ENCODE measurements around the gene DSE. TPM values are rescaled to one million over a fixed set of nuclear protein-coding genes. Genes with fewer than 3 reads are reported as not detected.

DSE gene
- polyA plus RNA-seq, 2 of the 4 experiments (the other 2 are of a cell fraction): 20.2 to 22.7 TPM

GRCh38 chr6:116458264-116458663 is 87.5 kb downstream of the DSE start:
- no peak for DNase-seq (ENCODE audit: low read depth in 1 of 2, low spot score in 1 of 2)
- POLR2A ChIA-PET: no interaction called here
- 36% methylated on average over 7 of the region's 9 CpGs for WGBS (ENCODE audit: missing lambda C conversion rate)
- H3K9me3 ChIP-seq: no peaks in the 10 kb centered on the region
- ATAC-seq: no peak
- CTCF ChIA-PET: interaction anchor here (0.9 kb wide), 1 partner anchor 19 kb away, joined by 4 read pairs; no protein-coding TSS in a partner anchor
- no peak for TF ChIP-seq HEYL (CRISPR knock-in tag; IDR thresholded peaks at IDR 0.05)
- TF ChIP-seq TP53 (CRISPR knock-in tag; IDR thresholded peaks at IDR 0.05): no peak
- TF ChIP-seq CBX2 (IDR thresholded peaks at IDR 0.05; ENCODE audit: borderline replicate concordance, low read depth): no peak
- no peak for TF ChIP-seq ZFP36 (IDR thresholded peaks at IDR 0.05; ENCODE audit: borderline replicate concordance, partially characterized antibody)
- TF ChIP-seq HOXA7 (CRISPR knock-in tag; IDR thresholded peaks at IDR 0.05): no peak
- no peak for TF ChIP-seq PBX3 (IDR thresholded peaks at IDR 0.05)
- no peak overlapping the region for H3K4me3 ChIP-seq
- no peaks in the 10 kb centered on the region for H3K4me1 ChIP-seq
- FAIRE-seq: no peak
- no peak overlapping the region for H3K4me2 ChIP-seq
- H3K27ac ChIP-seq: no peak overlapping the region

- TF ChIP-seq MYC (IDR thresholded peaks at IDR 0.05; ENCODE audit: borderline replicate concordance, low read length) (no peak), EP300 (IDR thresholded peaks at IDR 0.05) (no peak), CHD2 (IDR thresholded peaks at IDR 0.05; ENCODE audit: low read length, partially characterized antibody) (no peak), EHMT2 (IDR thresholded peaks at IDR 0.05; ENCODE audit: low read depth) (no peak), CEBPB (IDR thresholded peaks at IDR 0.05) (no peak)
- DNase-seq (ENCODE audit: low read depth in 1 of 2, low spot score in 1 of 2) (no peak), FAIRE-seq (no peak), ATAC-seq (no peak)
- H3K9me3 ChIP-seq: no peaks in the 10 kb centered on the region
- no peaks in the 10 kb centered on the region for H3K4me1 ChIP-seq
- no peak overlapping the region for H3K27ac ChIP-seq
- ChIA-PET CTCF (interaction anchor here (1.5 kb wide), 1 partner anchor 52 kb away, joined by 6 read pairs; the partner anchor contains the start of gene CALHM5), POLR2A (no interaction called here)
- H3K4me3 ChIP-seq: no peak overlapping the region
- WGBS (ENCODE audit: missing lambda C conversion rate): 58% methylated on average over 4 of the region's 4 CpGs
- H3K4me2 ChIP-seq: no peak overlapping the region
Observed at GRCh38 chr6:116459927-116460326, 89.2 kb downstream of the DSE start.

- Histone ChIP-seq H3K4me1 (no peaks in the 10 kb centered on the region), H3K27ac (no peak within 1 kb of the TSS), H3K4me2 (no peak within 1 kb of the TSS), H3K4me3 (no peak within 1 kb of the TSS), H3K9me3 (no peaks in the 10 kb centered on the region)
- TF ChIP-seq HOXA7 (CRISPR knock-in tag; IDR thresholded peaks at IDR 0.05): no peak
- no peak for TF ChIP-seq POLR2AphosphoS2 (conservative IDR thresholded peaks at IDR 0.05; ENCODE audit: low read length)
- no peak for TF ChIP-seq CHD4 (IDR thresholded peaks at IDR 0.05; ENCODE audit: borderline replicate concordance)
- TF ChIP-seq ZNF302 (CRISPR knock-in tag; IDR thresholded peaks at IDR 0.05): no peak
- no peak for TF ChIP-seq RNF2 (IDR thresholded peaks at IDR 0.05; ENCODE audit: borderline replicate concordance, low read depth)
- FAIRE-seq (no peak), DNase-seq (ENCODE audit: low read depth in 1 of 2, low spot score in 1 of 2) (no peak), ATAC-seq (no peak)
- CTCF ChIA-PET: interaction anchor here (1.5 kb wide), 1 partner anchor 51 kb away, joined by 6 read pairs; the partner anchor contains the start of gene CALHM5
- POLR2A ChIA-PET: no interaction called here
- 83% methylated on average over 13 of the region's 13 CpGs for WGBS (ENCODE audit: missing lambda C conversion rate)
Observed at GRCh38 chr6:116461331-116461931, 90.7 kb downstream of the DSE start, which contains the start of gene CALHM6. CALHM6 (plus strand) TSS chr6:116461375; CDS start chr6:116461930, 555 bp downstream.

- Histone ChIP-seq H3K27ac (no peak overlapping the region), H3K4me2 (no peak overlapping the region), H3K9me3 (no peaks in the 10 kb centered on the region), H3K4me1 (no peaks in the 10 kb centered on the region), H3K4me3 (no peak overlapping the region)
- ATAC-seq (no peak), FAIRE-seq (no peak), DNase-seq (ENCODE audit: low read depth in 1 of 2, low spot score in 1 of 2) (no peak)
- ChIA-PET POLR2A (no interaction called here), CTCF (no interaction called here)
- 80% methylated on average over 34 of the region's 84 CpGs for WGBS (ENCODE audit: missing lambda C conversion rate)
- TF ChIP-seq SMC3 (IDR thresholded peaks at IDR 0.05) (no peak), JUN (IDR thresholded peaks at IDR 0.05) (no peak), NFE2L2 (conservative IDR thresholded peaks at IDR 0.05; ENCODE audit: low read length) (no peak), HES2 (IDR thresholded peaks at IDR 0.05) (no peak), CHD2 (IDR thresholded peaks at IDR 0.05; ENCODE audit: low read length, partially characterized antibody) (no peak), SREBF2 (IDR thresholded peaks at IDR 0.05) (no peak), PBX3 (IDR thresholded peaks at IDR 0.05) (no peak), HMGXB4 (CRISPR knock-in tag; IDR thresholded peaks at IDR 0.05; ENCODE audit: borderline replicate concordance) (no peak), ZNF302 (CRISPR knock-in tag; IDR thresholded peaks at IDR 0.05) (no peak), RAD21 (conservative IDR thresholded peaks at IDR 0.05 in 1 of 2, IDR thresholded peaks at IDR 0.05 in 1 of 2) (no peak), MYC (IDR thresholded peaks at IDR 0.05; ENCODE audit: borderline replicate concordance, low read length) (no peak)
Observed at GRCh38 chr6:116461932-116462885, 91.5 kb downstream of the DSE start.
